ENCODE results near the gene COPE.
A peak's percentile ranks its signal among the peaks of the same experiment; 100 is the strongest.

Gene COPE

DNA sequence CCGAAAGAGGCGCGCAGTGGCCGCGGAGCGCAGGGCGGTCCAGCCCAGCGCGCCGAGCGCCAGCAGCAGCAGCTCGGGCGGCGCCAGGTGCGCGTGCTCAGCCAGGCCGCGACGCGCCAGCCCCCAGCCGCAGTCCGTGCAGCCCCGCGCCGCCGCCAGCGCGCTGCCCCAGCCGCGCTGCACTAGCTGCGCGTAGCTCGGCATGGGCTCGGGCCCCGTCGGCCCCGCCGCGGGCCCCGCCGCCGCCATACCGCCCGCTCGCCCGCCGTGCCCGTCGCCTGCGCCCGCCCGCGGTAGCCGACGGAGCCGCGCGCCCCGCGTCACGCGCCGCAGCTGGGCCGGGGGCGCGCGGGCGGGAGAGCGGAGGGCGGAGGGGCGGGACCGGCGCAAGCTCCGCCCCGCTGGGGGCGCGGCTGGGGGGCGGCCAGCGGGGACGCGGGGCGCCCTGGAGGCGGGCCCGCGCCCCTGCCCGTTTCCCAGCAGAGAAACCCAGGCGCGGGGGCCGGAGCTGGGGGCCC is 23.3 kb downstream of the COPE start, which contains the start of gene CERS1:
TSS of gene CERS1 (minus strand) at position 335 of the 518 bp plus-strand sequence. CDS start at position 249, 86 bp downstream.
- POLR2A ChIA-PET: interaction anchor here (0.9 to 1.4 kb wide), 3 partner anchors 12 to 91 kb away, joined by 4 to 6 read pairs (median 5); partner anchors contain the start of gene COPE
- DNase-seq (ENCODE audit: extremely low spot score): peak; percentile 72
- CTCF ChIA-PET: interaction anchor here (0.7 to 2.2 kb wide), 3 partner anchors 19 to 91 kb away, joined by 3 to 7 read pairs (median 7); no protein-coding TSS in a partner anchor
- TF ChIP-seq CTBP1 (IDR thresholded peaks at IDR 0.05; ENCODE audit: borderline replicate concordance) (no peak), LEF1 (IDR thresholded peaks at IDR 0.05; ENCODE audit: borderline replicate concordance) (no peak), NFRKB (IDR thresholded peaks at IDR 0.05) (no peak), PKNOX1 (IDR thresholded peaks at IDR 0.05) (no peak), TARDBP (IDR thresholded peaks at IDR 0.05) (no peak), ELF4 (IDR thresholded peaks at IDR 0.05) (no peak), ARNT (IDR thresholded peaks at IDR 0.05) (no peak), FOXA1 (IDR thresholded peaks at IDR 0.05) (no peak), SUZ12 (IDR thresholded peaks at IDR 0.05) (no peak), BHLHE40 (IDR thresholded peaks at IDR 0.05; ENCODE audit: borderline replicate concordance) (no peak), ZNF384 (IDR thresholded peaks at IDR 0.05) (no peak), HDGF (IDR thresholded peaks at IDR 0.05; ENCODE audit: borderline replicate concordance) (no peak), SP1 (IDR thresholded peaks at IDR 0.05) (no peak), FOXK2 (IDR thresholded peaks at IDR 0.05) (no peak), FOXM1 (IDR thresholded peaks at IDR 0.05; ENCODE audit: borderline replicate concordance) (no peak)

- peak; percentile 63 for DNase-seq (ENCODE audit: extremely low spot score)
- ChIA-PET POLR2A (interaction anchor here (0.9 to 1.3 kb wide), 5 partner anchors 12 to 92 kb away, joined by 3 to 6 read pairs (median 4); partner anchors contain the start of gene COPE), CTCF (interaction anchor here (0.7 to 2.2 kb wide), 9 partner anchors 13 to 194 kb away, joined by 3 to 7 read pairs (median 4); no protein-coding TSS in a partner anchor)
- TF ChIP-seq ZNF384 (IDR thresholded peaks at IDR 0.05) (no peak), TARDBP (IDR thresholded peaks at IDR 0.05) (no peak), SP1 (IDR thresholded peaks at IDR 0.05) (no peak), FOXM1 (IDR thresholded peaks at IDR 0.05; ENCODE audit: borderline replicate concordance) (no peak), ARNT (IDR thresholded peaks at IDR 0.05) (no peak), BHLHE40 (IDR thresholded peaks at IDR 0.05; ENCODE audit: borderline replicate concordance) (no peak), FOXK2 (IDR thresholded peaks at IDR 0.05) (no peak), NFRKB (IDR thresholded peaks at IDR 0.05) (no peak), L3MBTL2 (conservative IDR thresholded peaks at IDR 0.05) (no peak), ELF4 (IDR thresholded peaks at IDR 0.05) (no peak), FOXA1 (IDR thresholded peaks at IDR 0.05) (no peak), CTBP1 (IDR thresholded peaks at IDR 0.05; ENCODE audit: borderline replicate concordance) (no peak), PKNOX1 (IDR thresholded peaks at IDR 0.05) (no peak), SUZ12 (IDR thresholded peaks at IDR 0.05) (no peak), LEF1 (IDR thresholded peaks at IDR 0.05; ENCODE audit: borderline replicate concordance) (no peak)
These were observed 24.0 kb downstream of the COPE start for GRCh38 chr19:18895038-18895823.

GRCh38 chr19:18894254-18895037 is 24.7 kb downstream of the COPE start:
- TF ChIP-seq FOXM1 (IDR thresholded peaks at IDR 0.05; ENCODE audit: borderline replicate concordance): no peak
- CTCF ChIA-PET: interaction anchor here (0.6 to 2.5 kb wide), 8 partner anchors 14 to 195 kb away, joined by 3 to 10 read pairs (median 4); no protein-coding TSS in a partner anchor
- DNase-seq (ENCODE audit: extremely low spot score): no peak

DNA sequence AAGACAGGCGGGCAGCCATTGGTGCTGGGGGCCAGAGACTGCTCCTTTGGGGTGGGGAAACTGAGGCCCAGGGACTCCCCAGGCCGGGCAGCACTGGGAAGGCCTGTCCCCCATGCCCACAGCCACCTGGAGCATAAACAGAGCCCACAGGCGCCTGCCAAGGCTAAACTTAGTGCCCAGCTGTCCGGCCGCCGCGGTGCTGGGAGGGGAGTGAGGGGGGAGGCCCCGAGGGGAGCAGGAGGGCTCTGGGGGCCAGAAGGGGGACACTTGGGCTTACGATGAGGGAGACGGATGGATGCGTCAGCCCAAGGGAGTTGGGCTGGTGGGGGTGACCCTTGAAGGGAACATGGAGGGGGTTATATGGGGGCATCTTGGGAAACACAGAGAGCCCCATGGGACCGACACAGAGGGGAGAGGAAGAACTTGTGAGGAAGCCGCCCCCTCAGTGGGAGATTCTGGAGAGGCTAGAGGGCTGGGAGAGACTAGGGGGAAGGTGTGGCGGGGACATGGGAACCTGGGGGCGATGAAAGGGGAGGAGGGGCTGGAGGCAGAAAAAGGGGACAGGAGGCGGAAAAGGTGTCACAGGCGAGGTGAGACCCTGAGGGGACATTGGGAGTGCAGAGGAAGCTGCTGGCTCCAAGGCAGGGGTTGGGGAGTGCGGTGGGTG is 25.5 kb downstream of the COPE start:
- ChIA-PET CTCF (interaction anchor here (0.6 to 2.5 kb wide), 3 partner anchors 14 to 109 kb away, joined by 5 to 10 read pairs (median 6); no protein-coding TSS in a partner anchor), POLR2A (no interaction called here)
- TF ChIP-seq BHLHE40 (IDR thresholded peaks at IDR 0.05; ENCODE audit: borderline replicate concordance) (no peak), FOXK2 (IDR thresholded peaks at IDR 0.05) (no peak), NFRKB (IDR thresholded peaks at IDR 0.05) (no peak), ELF4 (IDR thresholded peaks at IDR 0.05) (no peak), SUZ12 (IDR thresholded peaks at IDR 0.05) (no peak), TARDBP (IDR thresholded peaks at IDR 0.05) (no peak), FOXA1 (IDR thresholded peaks at IDR 0.05) (no peak), ARNT (IDR thresholded peaks at IDR 0.05) (no peak)
- DNase-seq (ENCODE audit: extremely low spot score): no peak

More at GRCh38 chr19:18894254-18895037, 24.7 kb downstream of the COPE start:
- POLR2A ChIA-PET: interaction anchor here (1.0 to 1.3 kb wide), 3 partner anchors 14 to 92 kb away, joined by 3 to 4 read pairs (median 3); no protein-coding TSS in a partner anchor

DNA sequence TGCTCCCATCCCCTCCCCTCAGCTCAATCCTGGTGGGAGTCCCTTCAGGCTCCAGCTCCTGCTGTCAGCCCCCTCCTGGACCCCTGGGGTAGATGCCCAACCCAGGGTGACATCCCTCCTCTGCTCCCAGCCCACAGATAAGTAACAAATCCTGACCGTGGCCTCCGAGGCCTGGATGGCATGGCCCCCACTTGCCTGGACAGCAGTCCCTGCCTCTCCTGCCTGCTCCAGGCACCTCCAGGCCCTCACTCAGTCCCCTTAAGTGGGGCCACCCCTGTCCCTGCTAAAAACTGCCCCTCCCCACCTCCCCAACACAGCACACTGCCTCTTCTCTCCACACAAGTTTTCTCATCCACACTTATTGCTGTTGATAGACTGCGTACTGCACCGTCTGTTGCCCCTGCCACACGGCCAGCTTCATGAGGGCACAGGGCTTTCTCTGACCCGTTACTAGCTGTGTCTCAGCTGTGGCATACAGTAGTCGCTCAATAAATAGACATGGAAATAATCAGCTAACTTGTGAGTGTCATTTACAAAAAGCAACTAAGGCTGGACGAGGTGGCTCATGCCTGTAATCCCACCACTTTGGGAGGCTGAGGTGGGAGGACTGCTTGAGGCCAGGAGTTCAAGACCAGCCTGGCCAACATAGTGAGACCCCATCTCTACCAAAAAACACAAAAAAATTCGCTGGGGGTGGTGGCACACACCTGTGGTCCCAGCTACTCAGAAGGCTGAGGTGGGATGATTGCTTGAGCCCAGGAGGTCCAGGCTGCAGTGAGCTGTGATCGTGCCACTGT is 29.0 kb downstream of the COPE start:
- ChIA-PET CTCF (no interaction called here), POLR2A (no interaction called here)
- DNase-seq (ENCODE audit: extremely low spot score): no peak
- TF ChIP-seq ARNT (IDR thresholded peaks at IDR 0.05) (no peak), SP1 (IDR thresholded peaks at IDR 0.05) (no peak), HDGF (IDR thresholded peaks at IDR 0.05; ENCODE audit: borderline replicate concordance) (no peak), PKNOX1 (IDR thresholded peaks at IDR 0.05) (no peak)
